A673 (cell line): ENCODE results near the gene PACRG.

Source experiments
- EZH2 ChIP-seq: fragments of 200-600 bp; sonication (generic); IDR thresholded peaks from 2 replicates; pipeline ENCODE4 v1.6.1; 2017; ENCODE audit warnings: borderline replicate concordance, low read depth, mild to moderate bottlenecking, mixed read lengths, antibody characterized with exemption, low read length; ENCODE audit not compliant: poor library complexity, severe bottlenecking
- TF ChIP-seq, protein P1 (sequence below): fragments of 300-800, 200-600 bp; sonication (generic); conservative IDR thresholded peaks from 2 replicates; pipeline ENCODE4 v1.5.1; 2017; ENCODE audit warnings: low read depth, mild to moderate bottlenecking, antibody characterized with exemption, low read length, moderate library complexity, mixed read lengths

DNA sequence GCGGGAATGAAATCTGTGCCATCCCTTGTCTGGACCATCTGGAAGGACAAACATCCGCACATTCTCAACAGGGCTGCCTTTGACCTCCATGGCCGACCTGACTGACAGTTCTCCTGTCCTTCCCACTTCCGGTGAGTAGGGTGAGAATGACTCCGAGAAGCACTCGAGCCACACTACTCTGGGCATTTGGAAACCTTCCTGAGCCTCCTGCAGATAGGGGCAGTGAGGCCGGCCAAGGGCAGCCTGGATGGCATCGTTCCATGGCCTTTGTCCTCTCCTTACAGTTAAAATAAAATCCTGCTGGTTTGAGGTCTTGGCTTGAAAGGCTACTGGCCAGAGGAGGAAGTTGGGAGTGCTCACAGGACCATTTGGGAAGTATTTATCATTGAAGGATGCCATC, 615.8 kb downstream of the PACRG start:
- no peak for TF ChIP-seq EZH2
- TF ChIP-seq, protein P1, sequence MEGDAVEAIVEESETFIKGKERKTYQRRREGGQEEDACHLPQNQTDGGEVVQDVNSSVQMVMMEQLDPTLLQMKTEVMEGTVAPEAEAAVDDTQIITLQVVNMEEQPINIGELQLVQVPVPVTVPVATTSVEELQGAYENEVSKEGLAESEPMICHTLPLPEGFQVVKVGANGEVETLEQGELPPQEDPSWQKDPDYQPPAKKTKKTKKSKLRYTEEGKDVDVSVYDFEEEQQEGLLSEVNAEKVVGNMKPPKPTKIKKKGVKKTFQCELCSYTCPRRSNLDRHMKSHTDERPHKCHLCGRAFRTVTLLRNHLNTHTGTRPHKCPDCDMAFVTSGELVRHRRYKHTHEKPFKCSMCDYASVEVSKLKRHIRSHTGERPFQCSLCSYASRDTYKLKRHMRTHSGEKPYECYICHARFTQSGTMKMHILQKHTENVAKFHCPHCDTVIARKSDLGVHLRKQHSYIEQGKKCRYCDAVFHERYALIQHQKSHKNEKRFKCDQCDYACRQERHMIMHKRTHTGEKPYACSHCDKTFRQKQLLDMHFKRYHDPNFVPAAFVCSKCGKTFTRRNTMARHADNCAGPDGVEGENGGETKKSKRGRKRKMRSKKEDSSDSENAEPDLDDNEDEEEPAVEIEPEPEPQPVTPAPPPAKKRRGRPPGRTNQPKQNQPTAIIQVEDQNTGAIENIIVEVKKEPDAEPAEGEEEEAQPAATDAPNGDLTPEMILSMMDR: no peak
